Epithelial cell of esophagus (primary cell): Measurements from ENCODE around the gene GIT1.

Experiments used
- DNase-seq: peaks from one replicate; pipeline ENCODE4 v3.0.0; 2010; ENCODE audit warnings: low read depth
- H3K4me3 ChIP-seq: 2 replicates; pipeline ENCODE4 v1.5.1; 2011; ENCODE audit warnings: mild to moderate bottlenecking, low read length, control low read depth
- TF ChIP-seq, protein P1 (sequence below): IDR thresholded peaks from 2 replicates; pipeline ENCODE4 v1.5.1; 2011; ENCODE audit warnings: low read depth, mild to moderate bottlenecking, low read length, control low read depth, inconsistent platforms; ENCODE audit not compliant: insufficient read depth; ENCODE audit errors: missing control alignments

Gene GIT1

DNA sequence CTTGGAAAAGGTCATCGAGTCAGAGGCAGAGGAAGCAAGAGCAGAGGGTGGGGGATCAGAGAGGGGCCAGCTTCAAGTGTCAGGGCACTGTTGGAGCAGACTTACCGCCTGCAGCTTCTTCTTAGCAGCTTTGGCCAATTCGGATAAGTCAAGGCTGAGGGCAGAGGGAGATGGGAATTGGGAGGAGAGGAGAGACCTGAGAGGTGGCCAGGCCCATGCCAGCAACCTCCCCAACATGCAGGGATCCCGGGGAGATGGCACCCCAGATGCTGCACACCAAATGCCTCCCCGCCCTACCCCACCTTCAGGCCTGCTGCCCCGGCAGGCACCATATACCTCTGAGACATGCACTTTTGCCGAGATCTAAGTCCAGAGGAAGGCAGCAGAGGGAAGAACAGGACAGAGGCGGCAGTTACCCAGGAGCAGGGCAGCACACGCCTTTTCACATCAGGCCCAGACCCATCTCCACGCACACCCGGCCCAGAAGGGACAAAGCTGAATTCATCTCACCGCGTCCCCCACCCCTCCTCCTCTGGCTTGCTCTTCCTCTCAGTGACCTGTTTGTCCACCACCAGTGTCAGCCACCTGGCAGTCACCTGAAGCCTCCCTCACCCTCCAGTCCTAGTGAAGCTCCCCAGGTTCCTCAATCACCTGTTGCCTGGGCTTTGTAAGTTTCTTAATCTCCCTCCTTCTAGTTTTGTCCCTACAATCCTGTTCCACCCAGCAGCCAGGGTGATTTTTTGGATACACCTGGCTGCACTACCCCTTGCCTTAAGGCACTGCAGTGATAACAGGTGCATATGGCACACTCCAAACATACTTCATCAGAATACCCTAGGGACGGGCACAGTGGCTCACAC, 10.6 kb downstream of the GIT1 start:
- no peak overlapping the region for H3K4me3 ChIP-seq
- TF ChIP-seq, protein P1, sequence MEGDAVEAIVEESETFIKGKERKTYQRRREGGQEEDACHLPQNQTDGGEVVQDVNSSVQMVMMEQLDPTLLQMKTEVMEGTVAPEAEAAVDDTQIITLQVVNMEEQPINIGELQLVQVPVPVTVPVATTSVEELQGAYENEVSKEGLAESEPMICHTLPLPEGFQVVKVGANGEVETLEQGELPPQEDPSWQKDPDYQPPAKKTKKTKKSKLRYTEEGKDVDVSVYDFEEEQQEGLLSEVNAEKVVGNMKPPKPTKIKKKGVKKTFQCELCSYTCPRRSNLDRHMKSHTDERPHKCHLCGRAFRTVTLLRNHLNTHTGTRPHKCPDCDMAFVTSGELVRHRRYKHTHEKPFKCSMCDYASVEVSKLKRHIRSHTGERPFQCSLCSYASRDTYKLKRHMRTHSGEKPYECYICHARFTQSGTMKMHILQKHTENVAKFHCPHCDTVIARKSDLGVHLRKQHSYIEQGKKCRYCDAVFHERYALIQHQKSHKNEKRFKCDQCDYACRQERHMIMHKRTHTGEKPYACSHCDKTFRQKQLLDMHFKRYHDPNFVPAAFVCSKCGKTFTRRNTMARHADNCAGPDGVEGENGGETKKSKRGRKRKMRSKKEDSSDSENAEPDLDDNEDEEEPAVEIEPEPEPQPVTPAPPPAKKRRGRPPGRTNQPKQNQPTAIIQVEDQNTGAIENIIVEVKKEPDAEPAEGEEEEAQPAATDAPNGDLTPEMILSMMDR, result no peak
- DNase-seq, result no peak

DNA sequence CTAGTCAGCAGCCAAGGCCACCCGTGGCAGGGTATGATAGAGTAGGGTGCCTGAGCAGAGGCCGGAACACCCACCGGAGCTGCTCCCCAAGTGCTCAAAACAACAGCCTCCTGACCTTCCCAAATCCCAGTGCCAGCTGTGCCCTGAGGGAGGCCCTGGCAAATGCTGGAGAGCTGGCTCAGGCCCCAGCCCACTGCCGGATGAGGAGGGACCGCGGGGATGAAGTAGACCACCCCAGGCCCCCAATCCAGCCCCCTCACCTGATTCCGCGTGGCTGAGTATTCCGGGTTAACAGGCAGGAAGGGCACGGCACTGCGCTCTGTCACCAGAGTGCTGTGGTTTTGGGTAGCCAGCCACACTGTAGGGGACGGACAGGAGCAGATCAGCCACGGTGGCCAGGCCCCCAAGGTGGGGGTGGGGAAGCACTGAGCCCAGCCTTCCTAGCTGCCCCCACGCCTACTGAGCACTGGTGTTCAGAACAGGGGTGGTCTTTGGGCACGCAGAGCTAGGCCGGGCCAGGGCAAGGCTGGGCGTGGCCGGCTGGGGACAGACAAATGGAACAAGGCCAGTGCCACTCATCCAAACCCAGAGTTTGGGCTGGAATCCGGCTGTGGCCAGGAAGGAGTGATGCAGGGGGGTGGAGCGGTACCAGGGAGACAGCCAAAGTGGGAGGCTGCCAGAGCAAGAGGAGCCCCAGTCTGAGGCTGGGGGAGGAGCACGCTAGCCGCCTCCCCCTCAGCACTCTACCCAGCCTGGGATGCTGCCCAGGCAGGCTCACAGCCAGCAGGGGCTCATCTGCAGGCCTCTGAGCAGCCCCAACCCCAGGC, 11.8 kb downstream of the GIT1 start:
- DNase-seq, result no peak
- no peak overlapping the region for H3K4me3 ChIP-seq
- TF ChIP-seq, protein P1, result no peak

DNA sequence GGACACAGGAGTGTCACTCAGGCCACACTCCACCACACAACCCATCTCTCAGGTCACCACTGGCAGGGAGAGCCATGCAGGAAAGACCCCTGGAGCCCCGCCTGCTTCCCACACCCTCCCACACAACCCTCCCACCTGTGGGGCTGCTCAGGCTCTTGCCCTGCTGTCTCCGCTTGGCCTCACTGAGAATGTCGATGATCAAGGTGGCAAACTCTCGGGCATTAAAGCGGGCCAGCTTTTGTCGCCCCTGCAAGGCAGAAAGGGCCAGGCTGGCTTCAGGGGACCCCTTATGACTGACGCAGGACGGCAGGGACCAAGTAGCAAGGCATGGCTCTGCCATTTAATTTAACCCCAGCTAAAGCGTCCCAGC, 12.5 kb downstream of the GIT1 start:
- H3K4me3 ChIP-seq, result no peak overlapping the region
- no peak for DNase-seq
- TF ChIP-seq, protein P1, result no peak

DNA sequence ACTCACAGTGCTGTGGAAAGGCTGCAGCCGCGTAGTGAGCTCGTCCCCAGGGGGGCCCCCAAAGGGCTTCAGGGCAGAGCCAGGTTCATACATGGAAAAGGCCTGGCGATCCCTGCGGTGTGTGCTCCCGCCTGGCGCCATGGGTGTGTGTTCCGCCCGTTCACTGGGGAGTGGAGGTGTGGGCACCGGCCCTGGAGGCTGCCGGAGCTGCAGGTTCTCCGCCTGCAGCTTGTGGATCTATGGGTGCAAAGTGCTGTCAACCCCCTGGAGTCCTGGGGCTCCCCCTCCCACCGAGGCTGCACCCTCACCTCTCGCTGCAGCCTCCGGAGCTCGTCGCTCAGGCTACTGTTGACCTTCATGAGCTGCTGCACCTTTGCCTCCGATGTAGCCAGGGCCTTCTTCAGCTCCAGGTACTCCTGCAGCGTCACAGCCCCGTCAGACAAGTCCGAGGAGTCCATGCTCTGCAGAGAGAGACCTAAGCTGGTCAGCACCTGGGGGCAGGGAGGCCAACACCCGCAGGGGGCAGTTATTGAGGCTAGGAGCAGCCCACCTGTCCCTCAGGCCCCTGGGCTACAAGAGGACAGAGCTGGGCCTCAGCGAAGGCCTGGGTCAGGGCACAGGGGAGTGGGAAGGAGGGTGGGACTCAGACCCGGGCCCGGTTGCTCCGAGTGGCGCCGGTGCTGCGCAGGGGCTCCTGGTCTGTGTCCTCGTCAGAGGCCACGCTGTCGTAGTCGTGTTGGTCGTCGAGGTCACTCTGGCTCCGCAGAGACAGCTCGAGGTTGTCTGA, 13.0 kb downstream of the GIT1 start:
- TF ChIP-seq, protein P1, result no peak

DNA sequence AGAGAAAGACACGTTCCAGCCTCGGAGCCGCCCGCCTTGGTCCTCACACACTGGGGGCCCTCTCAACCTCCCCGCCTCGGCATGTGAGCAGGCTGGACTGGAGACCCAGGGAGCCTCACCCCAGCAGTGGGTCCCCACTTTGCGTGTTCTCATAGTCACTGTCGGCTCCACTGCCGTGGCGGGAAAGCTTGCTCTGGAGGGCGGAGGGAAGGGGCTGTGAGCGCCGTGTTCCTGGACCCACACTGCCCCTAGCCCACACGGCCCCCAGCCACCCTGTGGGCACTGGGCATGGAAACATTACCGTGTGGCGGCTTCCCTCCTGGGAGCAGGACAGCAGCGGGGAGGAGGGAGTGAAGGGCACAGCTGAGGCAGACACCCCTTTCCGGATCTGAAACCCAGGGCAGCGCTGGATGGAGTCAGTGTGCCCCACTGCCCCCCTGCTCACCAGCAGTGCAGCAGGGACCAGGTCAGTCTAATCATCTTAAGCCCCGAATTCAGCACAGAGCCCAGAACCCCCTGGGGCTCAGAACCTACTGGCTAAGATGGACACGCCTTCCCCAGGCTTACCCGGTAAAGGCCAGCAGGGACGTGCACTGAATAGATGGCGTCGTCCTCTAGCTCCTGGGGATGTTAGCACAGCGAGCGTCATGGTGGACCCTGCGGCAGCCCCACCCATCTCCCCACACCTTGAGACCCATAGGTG, 13.8 kb downstream of the GIT1 start:
- DNase-seq, result no peak
- TF ChIP-seq, protein P1, result no peak
- no peak overlapping the region for H3K4me3 ChIP-seq

More for the DNA sequence above, 13.0 kb downstream of the GIT1 start:
- no peak overlapping the region for H3K4me3 ChIP-seq
- no peak for DNase-seq
